HG03342 (cell line): ENCODE measurements around the gene HMBS.
"Not testable (repeated sequence)": the region's sequence is repeated elsewhere in the genome, so short reads cannot be mapped to it uniquely, and the experiment has no call there.

Source experiments
- ATAC-seq: cut with Tn5 transposase; IDR thresholded peaks from one replicate; pipeline ENCODE4 v1.9.1; 2021; ENCODE audit warnings: mild to moderate bottlenecking, moderate library complexity; ENCODE audit not compliant: unreplicated experiment

HMBS gene

DNA sequence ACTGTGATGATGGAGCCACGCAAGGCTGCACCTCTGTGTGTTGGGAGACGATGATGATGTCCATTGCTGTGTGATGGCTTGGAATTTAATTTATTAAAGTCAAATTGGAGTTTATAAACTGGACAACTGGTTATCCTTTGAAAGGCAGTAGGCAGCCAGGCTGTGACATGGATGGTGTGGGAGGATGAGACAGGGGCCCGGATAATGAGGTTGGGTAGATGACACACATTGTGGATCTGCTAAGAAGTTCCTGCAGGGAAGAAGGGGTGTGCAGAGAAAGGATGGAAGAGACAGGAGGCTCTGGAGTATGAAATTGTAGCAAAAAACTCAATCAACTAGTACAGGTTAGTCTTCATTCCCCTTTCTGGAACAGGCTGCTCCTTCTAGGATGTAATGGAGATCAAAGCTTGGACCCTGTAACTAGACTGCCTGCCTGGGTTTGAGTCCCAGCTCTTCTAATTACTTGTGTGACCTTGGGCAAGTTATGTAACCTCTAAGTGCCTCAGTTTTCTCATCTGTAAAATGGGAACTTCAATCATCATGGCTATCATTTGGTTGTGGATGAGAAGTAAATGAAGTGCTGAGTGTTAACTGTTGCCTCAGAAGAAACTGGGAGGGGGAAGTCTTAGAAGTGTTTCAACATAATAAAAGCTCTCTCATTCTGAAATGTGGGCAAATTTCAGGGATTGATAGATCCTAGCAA, 32.5 kb downstream of the HMBS start:
- ATAC-seq = no peak

DNA sequence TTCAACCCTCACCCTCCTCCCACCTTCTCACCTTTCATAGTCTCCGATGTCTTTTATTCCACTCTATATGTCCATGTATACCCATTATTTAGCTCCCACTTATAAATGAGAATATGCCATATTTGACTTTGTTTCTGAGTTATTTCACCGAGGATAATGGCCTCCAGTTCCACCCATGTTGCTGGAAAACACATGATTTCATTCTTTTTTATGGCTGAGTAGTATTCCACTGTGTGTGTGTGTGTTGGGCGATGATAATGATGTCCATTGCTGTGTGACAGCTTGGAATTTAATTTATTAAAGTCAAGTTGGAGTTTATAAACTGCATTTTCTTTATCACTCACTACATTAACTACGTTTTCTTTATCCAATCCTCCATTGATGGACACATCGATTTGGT, 33.5 kb downstream of the HMBS start:
- no peak for ATAC-seq

DNA sequence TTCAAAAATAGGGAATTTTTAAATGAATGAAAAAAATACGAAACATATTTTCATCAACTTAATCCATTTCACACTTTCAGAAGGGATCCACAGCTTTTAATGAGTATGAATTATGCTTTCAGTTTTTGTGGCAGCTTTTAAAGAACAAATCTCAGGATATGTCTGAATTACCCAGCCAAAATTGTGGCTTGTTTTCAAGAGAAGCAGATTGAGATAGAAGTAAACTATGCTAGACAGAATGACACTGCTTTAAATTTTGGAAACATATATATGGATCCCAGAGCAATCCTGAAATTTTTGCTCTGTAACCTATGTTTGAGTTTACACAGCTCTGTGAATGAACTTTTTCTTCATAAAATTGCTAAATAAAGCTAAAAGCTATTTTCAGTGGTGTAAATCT, 34.3 kb downstream of the HMBS start:
- no peak for ATAC-seq

DNA sequence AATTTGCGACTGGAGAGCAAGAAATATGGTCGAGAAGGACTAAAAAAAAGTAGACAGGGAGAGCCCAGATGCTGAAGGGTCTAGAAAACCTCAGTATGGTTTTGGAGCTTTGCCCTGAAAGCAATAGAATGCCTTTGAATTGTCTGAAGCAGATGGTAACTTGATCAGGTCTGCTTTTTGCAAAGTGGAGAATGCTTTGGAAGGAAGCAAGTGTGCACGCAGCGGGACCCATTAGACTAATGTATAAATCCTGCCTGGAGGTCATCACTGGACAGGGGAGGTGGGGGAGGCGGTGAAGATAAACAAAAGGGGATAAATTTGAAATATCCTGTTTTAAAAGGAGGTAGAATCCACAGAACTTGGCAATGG, 35.9 kb downstream of the HMBS start:
- ATAC-seq = no peak

DNA sequence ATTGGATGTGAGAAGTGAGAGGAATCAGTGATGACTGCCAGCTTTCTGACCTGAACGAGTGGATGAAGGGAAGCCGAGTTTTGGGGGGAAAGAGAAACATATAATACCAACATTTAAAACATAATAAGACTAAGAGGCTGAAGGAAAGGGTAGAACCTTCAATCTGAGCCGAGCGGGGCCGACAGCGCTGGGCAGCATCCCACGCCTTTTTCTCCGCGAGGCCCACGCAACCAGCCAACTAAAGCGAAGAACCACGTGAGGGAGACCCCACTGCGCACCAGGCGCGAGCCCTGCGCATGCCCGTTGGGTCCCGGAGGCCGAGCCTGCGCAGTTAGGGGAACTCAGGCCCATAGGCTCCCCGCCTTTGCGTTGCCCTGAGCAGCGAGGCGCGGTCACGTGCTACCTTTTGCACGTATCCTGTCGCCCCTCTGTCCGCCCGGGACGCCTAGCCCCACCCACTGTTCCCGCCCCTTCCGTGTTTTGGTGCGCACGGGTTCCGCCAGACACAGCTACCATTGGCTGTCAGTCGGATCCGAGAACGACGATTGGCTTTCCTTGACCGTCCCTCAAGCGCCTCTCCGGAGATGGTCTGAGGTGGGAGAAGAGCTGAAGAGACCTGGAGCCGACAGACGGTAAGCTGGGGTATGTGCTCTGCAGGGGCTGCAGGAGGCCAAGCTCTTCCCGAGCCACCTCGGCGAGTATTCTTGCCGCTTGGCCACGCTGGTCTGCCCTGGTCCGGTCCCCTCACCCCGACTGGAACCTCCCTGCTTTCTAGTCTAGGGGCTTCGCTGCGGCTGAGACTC, 36.5 kb downstream of the HMBS start, which contains the start of gene HINFP:
TSS of gene HINFP (plus strand) at position 573 of the 803 bp plus-strand sequence. CDS start 5,365 bp downstream, outside the sequence.
- ATAC-seq = peak; percentile 95

DNA sequence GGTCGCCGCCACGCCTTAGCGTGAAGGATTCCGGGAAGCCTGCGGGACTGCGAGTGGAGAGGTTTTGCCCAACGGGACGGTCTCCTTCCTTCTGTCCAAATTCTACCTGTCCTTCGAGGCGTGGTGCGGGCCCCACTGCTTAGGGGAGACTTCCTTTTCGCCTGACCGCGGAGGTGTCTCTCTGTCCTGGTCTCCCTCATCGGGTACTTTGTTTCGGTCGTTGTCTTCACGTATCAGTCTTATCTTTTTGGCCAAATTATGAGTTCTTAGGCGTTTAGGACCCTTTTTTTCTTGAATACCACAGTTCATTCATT, 37.1 kb downstream of the HMBS start:
- ATAC-seq = no peak

DNA sequence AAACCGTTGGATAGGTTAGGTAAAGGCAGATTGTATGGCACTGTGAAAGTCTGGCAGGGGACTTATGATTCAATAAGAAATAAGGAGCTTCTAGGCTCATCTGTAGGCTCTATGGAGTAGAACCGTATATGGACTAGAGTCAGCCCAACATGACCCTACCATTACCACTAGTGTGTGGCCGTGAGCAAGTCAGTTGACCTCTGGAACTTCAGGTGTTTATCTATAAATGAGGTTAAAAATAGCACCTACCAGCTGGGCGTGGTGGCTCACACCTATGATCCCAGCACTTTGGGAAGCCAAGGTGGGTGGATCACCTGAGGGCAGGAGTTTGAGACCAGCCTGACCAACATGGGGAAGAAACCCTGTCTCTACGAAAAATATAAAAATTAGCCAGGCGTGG, 41.1 kb downstream of the HMBS start:
- no peak for ATAC-seq

DNA sequence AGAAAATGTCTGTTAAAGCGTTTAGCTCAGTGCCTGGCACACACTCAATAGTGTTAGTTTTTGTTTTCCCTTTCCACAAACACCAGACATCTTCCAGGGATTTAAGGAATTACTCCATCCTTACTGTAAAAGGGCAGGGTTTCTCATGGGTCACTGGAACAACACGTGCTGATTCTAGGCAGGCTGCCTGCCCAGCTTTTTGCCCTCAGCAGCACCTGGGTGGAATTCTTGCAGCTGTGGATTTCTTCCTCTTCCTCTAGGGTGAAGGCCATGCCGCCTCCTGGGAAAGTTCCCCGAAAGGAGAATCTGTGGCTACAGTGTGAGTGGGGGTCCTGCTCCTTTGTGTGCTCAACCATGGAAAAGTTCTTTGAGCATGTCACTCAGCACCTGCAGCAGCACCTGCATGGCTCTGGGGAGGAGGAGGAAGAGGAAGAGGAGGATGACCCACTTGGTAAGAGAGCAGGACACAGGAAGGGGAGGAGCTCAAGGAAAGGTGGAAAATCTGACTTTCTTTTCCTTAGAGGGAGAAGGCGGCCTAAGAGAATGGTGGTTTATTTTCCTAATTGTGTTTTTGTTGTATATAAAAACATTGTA, 42.1 kb downstream of the HMBS start:
- no peak for ATAC-seq

DNA sequence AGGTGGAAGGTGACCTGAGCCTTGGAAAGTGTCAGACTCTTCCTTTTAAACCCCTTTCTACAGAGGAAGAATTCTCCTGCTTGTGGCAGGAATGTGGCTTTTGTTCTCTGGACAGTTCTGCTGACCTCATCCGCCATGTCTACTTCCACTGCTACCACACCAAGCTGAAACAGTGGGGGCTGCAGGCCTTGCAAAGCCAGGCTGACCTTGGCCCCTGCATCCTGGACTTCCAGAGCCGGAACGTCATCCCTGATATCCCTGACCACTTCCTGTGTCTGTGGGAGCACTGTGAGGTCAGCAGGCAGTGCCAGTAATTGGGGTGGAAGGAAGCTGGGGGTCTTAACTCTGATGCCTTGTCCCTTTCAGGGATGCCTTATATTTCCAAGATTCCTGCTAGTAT, 46.0 kb downstream of the HMBS start:
- ATAC-seq = no peak

DNA sequence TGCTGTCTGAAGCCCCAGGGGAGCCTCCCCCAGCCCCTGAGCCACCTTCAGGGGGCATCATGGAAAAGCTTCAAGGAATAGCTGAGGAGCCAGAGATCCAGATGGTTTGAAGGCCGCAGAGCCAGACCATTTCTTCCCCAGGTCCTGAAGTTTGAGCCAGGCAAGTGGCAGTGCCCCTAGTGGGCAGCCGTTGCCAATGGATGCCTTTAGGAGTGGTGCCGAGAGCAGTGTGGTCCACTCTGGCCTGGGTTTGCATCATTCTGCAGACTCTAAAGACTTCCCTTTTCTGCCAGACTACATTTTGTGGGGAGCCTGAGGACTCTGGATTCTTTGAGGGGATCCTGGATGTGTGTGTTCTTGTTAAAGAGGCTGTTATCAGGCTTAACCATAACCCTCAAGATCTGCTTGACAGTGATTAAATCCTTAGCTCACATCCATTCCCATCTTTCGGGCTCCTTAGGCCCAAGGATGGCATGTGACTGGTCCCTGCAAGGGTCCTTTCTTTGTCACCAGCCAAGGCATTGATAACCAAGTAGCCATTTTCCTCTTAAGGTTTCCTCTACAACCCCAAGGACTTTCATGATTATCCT, 49.8 kb downstream of the HMBS start:
- ATAC-seq = no peak

DNA sequence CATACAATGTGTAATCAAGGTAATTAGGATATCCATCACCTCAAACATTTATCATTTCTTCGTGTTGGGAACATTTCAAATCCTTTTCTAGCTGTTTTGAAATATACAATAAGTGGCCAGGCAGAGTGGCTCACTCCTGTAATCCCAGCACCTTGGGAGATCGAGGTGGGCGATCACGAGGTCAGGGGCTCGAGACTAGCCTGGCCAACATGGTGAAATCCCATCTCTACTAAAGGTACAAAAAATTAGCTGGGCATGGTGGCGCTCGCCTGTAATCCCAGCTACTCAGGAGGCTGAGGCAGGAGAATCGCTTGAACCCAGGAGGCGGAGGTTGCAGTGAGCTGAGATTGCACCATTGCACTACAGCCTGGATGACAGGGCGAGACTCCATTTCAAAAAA, 54.6 kb downstream of the HMBS start:
- ATAC-seq = not testable (repeated sequence)
